Tibial artery (tissue), 4 donors: ENCODE results near the gene SPINK14.

Source experiments
- DNase-seq, 2 donors: peaks; one replicate each; pipeline ENCODE4 v3.0.0-alpha.2; 2019
- H3K27ac ChIP-seq, 2 donors: fragments of 200-600 bp; sonication (generic) in 1 of 2; 1 replicate in 1 of 2; 2 replicates in 1 of 2; pipeline ENCODE4 v1.5.1; 2018 to 2019; ENCODE audit warnings: mild to moderate bottlenecking in 1 of 2
- H3K27me3 ChIP-seq, 2 donors: fragments of 200-600 bp; sonication (generic) in 1 of 2; one replicate each; pipeline versions ENCODE4 v1.5.1 to v1.6.0; 2016 to 2019
- H3K36me3 ChIP-seq, 3 donors: fragments of 200-600 bp; sonication (generic) in 2 of 3; one replicate each; pipeline ENCODE4 v1.5.1; 2016 to 2019; ENCODE audit warnings: mild to moderate bottlenecking in 2 of 3
- H3K4me1 ChIP-seq, 4 donors: fragments of 200-600 bp; sonication (generic) in 2 of 4; 1 replicate in 3 of 4; 2 replicates in 1 of 4; pipeline ENCODE4 v1.5.1; 2016 to 2019
- H3K4me3 ChIP-seq, 2 donors: fragments of 200-600 bp; sonication (generic) in 1 of 2; 1 replicate in 1 of 2; 2 replicates in 1 of 2; pipeline ENCODE4 v1.5.1; 2018 to 2019; ENCODE audit warnings: mild to moderate bottlenecking in 2 of 2
- H3K9me3 ChIP-seq, 3 donors: fragments of 200-600 bp; sonication (generic) in 1 of 3; one replicate each; pipeline ENCODE4 v1.5.1; 2016 to 2019
- intact Hi-C: fragments of 100-400 bp; cut with DNase I; formaldehyde crosslinking; loops from one replicate; pipeline ENCODE4 v1.15.0; 2023; ENCODE audit warnings: low total_unique reads
- TF ChIP-seq, protein P1 (sequence below), 2 experiments: fragments of 200-600 bp in 1 of 2; fragments of 450-650 bp in 1 of 2; IDR thresholded peaks; one replicate each; pipeline ENCODE4 v1.5.1; 2017 to 2019; ENCODE audit warnings: antibody characterized with exemption in 2 of 2, mild to moderate bottlenecking in 1 of 2, moderate library complexity in 1 of 2

Gene SPINK14

DNA sequence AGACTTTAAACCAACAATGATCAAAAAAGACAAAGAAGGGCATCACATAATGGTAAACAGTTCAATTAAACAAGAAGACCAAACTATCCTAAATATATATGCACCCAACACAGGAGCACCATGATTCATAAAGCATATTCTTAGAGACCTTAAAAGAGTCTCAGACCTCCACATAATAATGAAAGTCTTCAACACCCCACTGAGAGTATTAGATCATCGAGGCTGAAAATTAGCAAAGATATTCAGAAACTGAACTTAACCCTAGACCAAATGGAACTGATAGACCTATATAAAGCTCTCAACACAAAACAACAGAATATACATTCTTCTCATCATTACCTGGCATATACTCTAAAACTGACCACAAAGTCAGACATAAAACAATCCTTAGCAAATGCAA, 11.7 kb upstream of the SPINK14 start:
- Histone ChIP-seq H3K4me3 (no peak overlapping the region), H3K9me3 (no peaks in the 10 kb centered on the region), H3K36me3 (no peaks in the 10 kb centered on the region), H3K27me3 (no peaks in the 10 kb centered on the region), H3K27ac (no peak overlapping the region), H3K4me1 (no peaks in the 10 kb centered on the region)
- no peak for DNase-seq
- TF ChIP-seq, protein P1, sequence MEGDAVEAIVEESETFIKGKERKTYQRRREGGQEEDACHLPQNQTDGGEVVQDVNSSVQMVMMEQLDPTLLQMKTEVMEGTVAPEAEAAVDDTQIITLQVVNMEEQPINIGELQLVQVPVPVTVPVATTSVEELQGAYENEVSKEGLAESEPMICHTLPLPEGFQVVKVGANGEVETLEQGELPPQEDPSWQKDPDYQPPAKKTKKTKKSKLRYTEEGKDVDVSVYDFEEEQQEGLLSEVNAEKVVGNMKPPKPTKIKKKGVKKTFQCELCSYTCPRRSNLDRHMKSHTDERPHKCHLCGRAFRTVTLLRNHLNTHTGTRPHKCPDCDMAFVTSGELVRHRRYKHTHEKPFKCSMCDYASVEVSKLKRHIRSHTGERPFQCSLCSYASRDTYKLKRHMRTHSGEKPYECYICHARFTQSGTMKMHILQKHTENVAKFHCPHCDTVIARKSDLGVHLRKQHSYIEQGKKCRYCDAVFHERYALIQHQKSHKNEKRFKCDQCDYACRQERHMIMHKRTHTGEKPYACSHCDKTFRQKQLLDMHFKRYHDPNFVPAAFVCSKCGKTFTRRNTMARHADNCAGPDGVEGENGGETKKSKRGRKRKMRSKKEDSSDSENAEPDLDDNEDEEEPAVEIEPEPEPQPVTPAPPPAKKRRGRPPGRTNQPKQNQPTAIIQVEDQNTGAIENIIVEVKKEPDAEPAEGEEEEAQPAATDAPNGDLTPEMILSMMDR (IDR thresholded peaks at IDR 0.05): no peak
- intact Hi-C loops: no loop called here

DNA sequence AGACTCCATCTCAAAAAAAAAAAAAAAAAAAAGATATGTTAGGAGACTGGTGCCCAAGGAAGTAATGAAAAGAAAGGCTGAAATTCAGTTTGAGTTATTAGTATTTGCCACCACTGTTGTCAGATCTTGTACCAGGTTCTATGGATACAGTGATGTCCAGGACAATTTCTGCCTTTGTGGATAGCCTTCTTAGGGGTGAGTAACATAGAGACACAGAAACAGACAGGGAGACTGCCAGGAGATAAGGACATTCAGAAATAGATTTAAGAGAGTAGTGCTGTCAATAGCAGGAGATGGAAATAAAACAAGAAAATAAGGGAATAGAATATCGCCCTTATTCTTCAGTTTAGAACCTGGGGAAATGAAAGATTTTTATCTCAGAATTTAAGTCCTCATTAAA, 6.3 kb upstream of the SPINK14 start:
- no peaks in the 10 kb centered on the region for H3K4me1 ChIP-seq
- TF ChIP-seq, protein P1 (IDR thresholded peaks at IDR 0.05): no peak
- no peaks in the 10 kb centered on the region for H3K9me3 ChIP-seq
- intact Hi-C loops: no loop called here
- no peak overlapping the region for H3K4me3 ChIP-seq
- no peak for DNase-seq
- H3K36me3 ChIP-seq: no peaks in the 10 kb centered on the region
- no peak overlapping the region for H3K27ac ChIP-seq
- no peaks in the 10 kb centered on the region for H3K27me3 ChIP-seq

- TF ChIP-seq, protein P1 (IDR thresholded peaks at IDR 0.05): no peak
- intact Hi-C loops: no loop called here
- H3K36me3 ChIP-seq: no peaks in the 10 kb centered on the region
Observed at GRCh38 chr5:148163345-148163744, 5.0 kb upstream of the SPINK14 start.

GRCh38 chr5:148166550-148167283, 1.6 kb upstream of the SPINK14 start:
- DNase-seq: no peak
- Histone ChIP-seq H3K4me1 (no peaks in the 10 kb centered on the region), H3K4me3 (no peak overlapping the region), H3K27me3 (no peaks in the 10 kb centered on the region), H3K9me3 (no peaks in the 10 kb centered on the region), H3K27ac (no peak overlapping the region), H3K36me3 (no peaks in the 10 kb centered on the region)
- intact Hi-C loops: no loop called here
- TF ChIP-seq, protein P1 (IDR thresholded peaks at IDR 0.05): no peak

More at GRCh38 chr5:148163345-148163744, 5.0 kb upstream of the SPINK14 start:
- Histone ChIP-seq H3K4me3 (no peak overlapping the region), H3K4me1 (no peaks in the 10 kb centered on the region), H3K27ac (no peak overlapping the region), H3K27me3 (no peaks in the 10 kb centered on the region), H3K9me3 (no peaks in the 10 kb centered on the region)
- DNase-seq: no peak

GRCh38 chr5:148172377-148172776, 4.0 kb downstream of the SPINK14 start:
- H3K4me1 ChIP-seq: no peaks in the 10 kb centered on the region

More at GRCh38 chr5:148172377-148172776, 4.0 kb downstream of the SPINK14 start:
- intact Hi-C loops: no loop called here
- Histone ChIP-seq H3K9me3 (no peaks in the 10 kb centered on the region), H3K27ac (no peak overlapping the region), H3K27me3 (no peaks in the 10 kb centered on the region), H3K36me3 (no peaks in the 10 kb centered on the region), H3K4me3 (no peak overlapping the region)
- DNase-seq: no peak
- TF ChIP-seq, protein P1 (IDR thresholded peaks at IDR 0.05): no peak
